Stimulated activated CD4-positive, alpha-beta T cell treated with anti-CD3 and anti-CD28 coated beads, TNF-alpha, amount 100 ng/mL, for 4 hours (primary cell): ENCODE data around the gene AP2B1.
"Not testable (repeated sequence)": the region's sequence is repeated elsewhere in the genome, so short reads cannot be mapped to it uniquely, and the experiment has no call there.

Source experiments
- DNase-seq, 3 experiments: peaks; one replicate each; pipeline ENCODE4 v3.0.0-alpha.2; 2020; ENCODE audit warnings: low read depth in 3 of 3

The AP2B1 gene

GRCh38 chr17:35587074-35587961 is at the start of gene AP2B1:
Gene AP2B1, plus strand, starts transcription at chr17:35587322. Its CDS starts 6,709 bp downstream, at chr17:35594031.
- peak; percentile 95 to 96 (median 95) for DNase-seq

DNA sequence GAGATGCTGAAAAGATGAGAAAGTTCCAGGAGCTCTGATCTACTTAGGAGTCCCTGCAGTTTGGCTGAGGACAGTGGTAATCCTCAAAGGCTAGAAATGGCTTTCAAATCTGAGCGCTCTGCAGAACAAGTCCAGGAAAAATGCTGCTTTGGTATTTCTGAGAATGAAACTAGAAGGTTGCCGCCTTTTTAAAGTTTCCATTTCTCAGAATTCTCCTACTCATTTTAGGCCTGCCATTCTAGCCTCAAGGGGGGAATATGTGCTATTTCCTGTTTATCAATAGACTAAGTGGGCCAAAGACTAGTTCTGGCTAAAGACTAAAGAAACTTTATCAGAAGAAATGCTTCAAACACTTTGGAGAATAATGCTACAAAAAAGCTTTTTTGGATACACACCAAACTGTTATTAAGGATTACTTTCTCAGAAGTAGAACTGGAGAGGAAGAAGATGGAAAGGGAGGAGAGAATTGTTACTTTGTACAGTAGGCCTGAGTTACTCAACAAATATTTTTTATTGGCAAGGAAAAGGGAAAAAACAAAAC is 49.5 kb upstream of the AP2B1 start, which contains the start of gene SLFN12L:
Gene SLFN12L, minus strand, starts transcription at position 78 of the 541 bp plus-strand sequence. CDS start 15,314 bp downstream, outside the sequence.
- DNase-seq = no peak

DNA sequence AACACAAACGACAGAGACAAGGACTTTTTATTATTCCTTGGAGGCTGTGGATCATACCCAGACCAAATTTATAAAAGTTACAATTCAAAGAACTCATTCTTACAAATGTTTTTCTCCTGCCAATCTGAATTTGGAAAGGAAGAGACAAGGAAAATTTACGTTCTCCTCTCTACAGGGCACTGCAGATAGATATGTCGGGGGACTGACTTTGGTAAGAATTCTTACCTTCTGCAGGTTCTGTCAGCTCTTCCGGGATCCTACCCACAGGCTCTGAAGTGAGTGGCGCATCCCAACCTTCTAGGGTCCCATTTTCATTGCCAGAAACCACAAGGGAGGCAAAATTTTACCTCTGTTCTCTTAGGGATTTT is 47.5 kb upstream of the AP2B1 start:
- no peak for DNase-seq

DNA sequence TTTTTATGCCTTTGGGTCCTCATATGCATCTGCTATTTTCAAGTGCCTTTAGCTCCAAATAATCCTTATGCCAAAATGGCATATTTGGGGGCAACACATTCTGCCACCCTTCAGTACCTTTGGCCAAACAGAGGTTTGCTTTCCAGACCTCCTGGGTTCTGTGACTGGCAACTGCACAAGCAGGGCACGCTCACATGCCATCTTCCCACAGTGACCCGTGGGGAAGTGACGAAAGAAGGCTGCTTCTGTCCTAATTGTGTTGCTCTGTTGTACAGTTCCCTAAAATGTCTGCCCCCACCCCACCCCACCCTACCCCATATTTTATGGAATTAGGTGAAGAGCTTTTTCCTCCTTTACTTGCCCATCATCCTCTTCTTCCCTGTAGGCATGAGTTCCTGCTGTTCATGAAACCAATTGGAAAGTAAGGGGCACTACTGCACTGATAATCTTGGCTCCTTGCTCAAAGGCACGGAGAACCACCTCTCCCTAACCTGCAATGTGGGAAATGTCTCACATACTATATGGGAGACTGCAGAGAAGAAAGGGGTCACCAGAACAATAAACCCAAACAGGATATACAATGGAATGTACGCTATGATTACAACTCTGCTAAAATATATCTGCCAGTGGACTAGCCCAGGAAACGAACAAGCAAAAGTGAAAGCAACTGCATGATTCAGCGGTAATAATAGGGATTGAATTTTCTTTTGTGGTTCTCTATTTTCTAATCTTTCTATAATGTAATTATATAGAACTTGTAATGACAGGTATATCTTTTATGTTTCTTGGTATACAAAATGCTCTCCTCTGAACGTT is 46.3 kb upstream of the AP2B1 start:
- no peak for DNase-seq

DNA sequence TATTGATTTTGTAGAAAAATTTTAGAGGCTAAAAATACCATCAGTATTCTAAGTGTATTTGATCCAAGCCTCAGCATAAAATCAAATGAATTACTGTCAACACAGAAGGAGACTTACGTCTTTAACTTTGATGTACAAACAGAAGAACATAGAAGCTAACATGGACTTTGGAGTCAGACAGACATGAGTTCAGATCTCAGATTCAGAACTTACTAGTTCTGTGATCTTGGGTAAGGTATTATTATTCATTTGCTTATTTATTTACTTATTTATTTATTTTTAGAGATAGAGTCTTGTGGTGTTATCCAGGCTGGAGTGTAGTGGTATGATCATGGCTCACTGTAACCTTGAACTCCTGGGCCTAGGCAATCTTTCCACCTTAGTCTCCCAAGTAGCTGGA is 45.7 kb upstream of the AP2B1 start:
- DNase-seq = no peak

- DNase-seq = no peak
These were observed 44.1 kb upstream of the AP2B1 start for GRCh38 chr17:35542990-35543389.

- no peak for DNase-seq
These were observed 43.3 kb upstream of the AP2B1 start for GRCh38 chr17:35543856-35544255.

DNA sequence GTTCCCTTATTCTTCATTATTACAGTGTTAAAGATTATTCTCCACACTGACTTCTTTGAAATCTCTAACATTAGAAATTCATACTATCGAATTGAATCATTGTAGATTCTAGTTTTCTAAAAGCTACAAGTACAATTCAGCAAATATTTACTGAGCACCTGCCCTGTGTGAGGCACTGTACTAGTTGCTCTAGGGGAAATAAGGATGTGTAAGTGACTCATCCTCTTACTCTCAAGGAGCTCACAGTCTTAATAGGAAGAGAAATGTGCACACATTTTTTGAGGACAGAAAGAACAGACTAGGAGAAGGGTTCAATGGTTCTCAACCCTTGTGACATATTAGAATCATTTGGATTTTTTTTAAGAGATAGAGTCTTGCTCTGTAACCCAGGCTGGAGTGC is 42.0 kb upstream of the AP2B1 start:
- DNase-seq = no peak

DNA sequence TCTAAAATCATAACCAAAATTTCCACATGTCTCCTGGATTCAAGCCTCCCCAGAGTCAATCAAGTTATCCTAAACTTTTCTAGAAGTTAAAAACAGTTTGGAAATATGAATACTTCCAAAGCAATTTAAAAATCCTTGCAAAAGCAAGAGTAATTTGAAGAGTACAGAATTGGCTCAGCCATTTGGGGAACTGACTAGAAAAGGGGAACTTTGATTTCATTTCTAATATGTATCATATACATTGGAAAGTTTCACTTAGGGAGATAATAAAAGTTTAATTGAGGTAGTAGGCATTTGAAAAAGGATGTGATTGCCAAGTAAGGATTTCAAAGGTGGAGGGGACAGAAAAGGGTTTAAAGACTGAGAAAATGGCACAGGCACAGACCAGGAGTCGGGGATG is 40.6 kb upstream of the AP2B1 start:
- DNase-seq = no peak

GRCh38 chr17:35548208-35548810 is 38.8 kb upstream of the AP2B1 start:
- no peak for DNase-seq

DNA sequence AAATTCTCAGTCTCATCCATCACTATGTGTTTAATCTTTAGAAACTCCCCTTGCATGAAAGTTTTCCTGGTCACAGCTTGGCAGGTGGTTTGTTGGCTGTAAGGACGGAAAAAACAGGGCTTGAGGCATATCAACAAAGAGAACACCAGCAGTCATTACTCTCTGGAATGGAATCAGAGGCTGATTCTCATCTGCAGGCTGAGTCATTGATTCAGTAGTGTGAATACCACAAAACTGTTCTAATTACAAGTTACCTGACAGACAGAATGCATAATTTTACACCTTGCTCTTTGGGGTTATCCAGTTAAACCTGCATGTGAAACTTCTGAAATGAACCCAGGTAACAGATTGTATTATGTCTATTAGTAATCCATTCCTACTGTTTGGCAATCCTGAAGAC is 38.1 kb upstream of the AP2B1 start:
- DNase-seq = no peak

GRCh38 chr17:35553310-35553709 is 33.8 kb upstream of the AP2B1 start:
- DNase-seq = no peak

DNA sequence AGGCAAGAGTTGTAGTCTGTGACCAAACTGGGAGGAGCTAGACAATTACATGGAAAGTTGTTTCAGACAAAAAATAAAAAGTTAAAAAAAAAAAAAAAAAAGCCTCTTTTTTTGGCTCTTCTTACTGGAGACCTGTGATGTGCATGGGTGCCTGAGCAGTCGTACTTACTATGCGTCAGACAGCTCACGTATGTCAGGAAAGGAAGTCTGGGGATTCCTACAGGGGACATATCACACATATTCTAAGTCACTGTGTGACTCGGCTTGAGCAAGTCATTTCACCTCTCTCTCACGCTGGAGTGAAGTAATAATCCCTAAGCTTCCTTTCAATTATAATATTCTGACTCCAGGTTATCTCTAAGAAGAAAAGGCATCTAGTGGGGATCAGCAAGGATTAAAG is 32.5 kb upstream of the AP2B1 start:
- DNase-seq = no peak

DNA sequence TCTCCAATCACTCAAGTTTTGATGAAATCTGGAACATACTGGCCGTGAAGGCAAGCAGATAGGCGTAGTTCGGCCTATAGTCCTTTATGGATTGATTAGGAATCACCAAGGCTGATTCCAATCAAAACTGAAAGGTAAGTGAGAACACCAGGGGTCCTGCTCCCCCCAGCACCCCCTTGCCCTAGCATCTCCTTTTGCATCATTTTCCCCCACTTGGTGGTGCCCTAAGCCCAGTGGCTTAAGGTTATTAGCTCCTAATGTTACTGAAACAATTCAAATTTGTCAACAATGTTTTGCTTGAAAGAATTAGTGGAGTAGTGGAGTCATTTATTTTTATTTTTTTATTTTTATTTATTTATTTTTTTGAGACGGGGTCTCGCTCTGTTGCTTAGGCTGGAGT is 31.4 kb upstream of the AP2B1 start:
- DNase-seq = no peak

- no peak for DNase-seq
These were observed 29.8 kb upstream of the AP2B1 start for GRCh38 chr17:35557353-35557752.

GRCh38 chr17:35559495-35560210 is 27.5 kb upstream of the AP2B1 start:
- DNase-seq = no peak

DNA sequence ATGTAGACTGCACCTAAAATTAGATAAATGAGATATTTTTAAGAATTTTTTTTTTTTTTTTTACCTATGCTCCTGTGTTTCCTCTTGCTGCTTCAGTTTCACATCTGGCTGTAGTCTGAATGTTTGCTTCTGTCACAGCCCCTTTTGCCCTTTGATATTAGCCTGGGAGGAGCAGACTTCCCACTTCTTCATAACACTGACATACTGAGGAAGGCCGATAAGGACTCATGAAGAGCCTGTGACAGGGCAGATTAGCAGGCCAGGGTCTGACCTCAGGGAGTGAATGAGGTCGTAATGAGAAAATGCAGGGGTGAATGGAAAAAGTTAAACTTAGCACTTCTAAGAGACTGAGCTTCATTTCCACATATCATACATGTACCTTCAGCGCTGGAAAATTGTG is 26.4 kb upstream of the AP2B1 start, which contains the start of gene SLFN14:
Gene SLFN14, minus strand, starts transcription at position 117 of the 400 bp plus-strand sequence. CDS start 2,757 bp downstream, outside the sequence.
- no peak for DNase-seq

DNA sequence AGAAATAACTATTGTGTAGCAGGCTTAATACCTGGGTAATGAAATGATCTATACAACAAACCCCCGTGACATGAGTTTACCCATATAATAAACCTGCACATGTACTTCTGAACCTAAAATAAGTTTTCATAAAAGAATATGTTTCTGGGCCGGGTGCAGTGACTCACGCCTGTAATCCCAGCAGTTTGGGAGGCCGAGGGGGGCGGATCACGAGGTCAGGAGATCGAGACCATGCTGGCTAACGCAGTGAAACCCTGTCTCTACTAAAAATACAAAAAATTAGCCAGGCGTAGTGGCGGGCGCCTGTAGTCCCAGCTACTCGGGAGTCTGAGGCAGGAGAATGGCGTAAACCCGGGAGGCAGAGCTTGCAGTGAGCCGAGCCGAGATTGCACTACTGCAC is 23.9 kb upstream of the AP2B1 start:
- not testable (repeated sequence) for DNase-seq

- no peak for DNase-seq
These were observed 20.2 kb upstream of the AP2B1 start for GRCh38 chr17:35566968-35567367.

DNA sequence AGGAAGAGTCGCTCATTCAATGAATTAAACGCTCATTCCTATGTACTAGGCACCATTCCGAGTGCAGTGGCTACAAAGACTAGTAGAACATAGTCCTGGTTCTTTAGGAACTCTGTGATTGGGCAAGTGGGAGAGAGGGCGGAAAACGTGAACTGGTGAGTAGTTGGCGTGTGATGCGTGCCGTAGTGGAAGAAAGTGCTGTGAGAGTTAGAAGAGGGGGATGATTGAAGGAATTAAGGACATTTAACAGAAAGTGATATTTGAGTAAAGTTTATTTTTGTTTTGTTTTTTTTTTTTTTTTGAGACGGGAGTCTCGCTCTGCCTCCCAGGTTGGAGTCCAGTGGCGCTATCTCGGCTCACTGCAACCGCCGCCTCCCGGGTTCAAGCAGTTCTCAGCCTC is 18.6 kb upstream of the AP2B1 start:
- peak in 1 of 3 experiments; percentile 29 for DNase-seq

DNA sequence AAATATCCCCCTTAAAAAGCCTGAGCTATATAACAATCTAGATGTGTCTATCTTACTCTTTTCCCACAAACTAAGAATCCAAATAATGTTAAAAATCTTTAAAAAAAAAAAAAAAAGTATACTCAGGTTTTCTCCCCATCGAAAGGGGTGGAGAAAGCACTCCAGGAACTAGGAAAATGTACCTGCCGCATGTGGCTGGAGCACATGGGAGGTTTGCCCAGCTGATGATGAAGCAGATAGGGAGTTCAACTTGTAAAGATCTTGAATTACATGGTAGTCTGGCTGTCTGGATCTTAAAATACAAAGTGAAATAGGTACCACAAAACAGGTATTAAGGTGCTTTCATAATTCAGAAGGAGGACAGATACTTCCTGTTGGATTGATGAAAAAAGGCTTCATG is 17.7 kb upstream of the AP2B1 start:
- DNase-seq = no peak
